GM19438 (cell line): ENCODE data around the gene PDLIM1.
"Not testable (repeated sequence)": the region's sequence is repeated elsewhere in the genome, so short reads cannot be mapped to it uniquely, and the experiment has no call there.

Source experiments
- ATAC-seq: cut with Tn5 transposase; IDR thresholded peaks from one replicate; pipeline ENCODE4 v1.9.1; 2021; ENCODE audit warnings: low read depth; ENCODE audit not compliant: unreplicated experiment

The PDLIM1 gene

GRCh38 chr10:95245425-95246055, 45.3 kb downstream of the PDLIM1 start:
- ATAC-seq, result peak; percentile 82

GRCh38 chr10:95244152-95244551, 46.7 kb downstream of the PDLIM1 start:
- ATAC-seq, result no peak

- no peak for ATAC-seq
These were observed 47.5 kb downstream of the PDLIM1 start for GRCh38 chr10:95243318-95243617.

DNA sequence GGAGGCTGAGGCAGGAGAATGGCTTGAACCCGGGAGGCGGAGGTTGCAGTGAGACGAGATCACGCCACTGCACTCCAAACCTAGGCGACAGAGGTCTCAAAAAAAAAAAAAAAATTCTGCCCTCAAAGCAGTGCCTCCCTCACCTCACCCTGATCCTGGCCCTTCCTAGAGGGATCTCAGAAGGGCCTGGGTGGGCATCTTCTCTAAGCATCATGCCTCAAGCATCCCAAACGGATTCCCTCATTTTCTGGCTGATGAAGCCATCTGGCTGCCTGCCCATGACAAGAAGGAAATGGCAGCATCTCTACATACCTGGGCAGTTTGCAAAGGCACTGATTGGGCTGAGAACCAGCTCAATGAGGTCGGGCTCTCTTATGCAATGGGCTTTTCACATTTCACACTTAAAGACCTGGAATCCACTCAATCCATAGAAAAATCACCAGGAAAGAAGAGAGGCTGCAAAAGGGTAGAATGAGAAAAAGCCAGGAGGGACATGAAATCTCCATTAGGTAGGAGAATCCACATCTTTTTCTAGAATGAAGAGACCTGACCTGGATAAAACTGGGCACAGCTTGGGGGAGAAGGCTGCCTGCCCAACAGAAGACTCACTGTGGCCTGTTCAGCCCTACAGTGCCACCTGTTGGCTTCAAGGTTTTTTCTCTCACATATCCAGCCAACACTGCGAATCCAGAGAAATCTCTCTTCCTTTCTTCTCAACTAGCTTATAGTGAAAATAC, 48.1 kb downstream of the PDLIM1 start:
- ATAC-seq, result no peak

GRCh38 chr10:95241533-95241932, 49.3 kb downstream of the PDLIM1 start:
- no peak for ATAC-seq

- ATAC-seq, result no peak
These were observed 50.0 kb downstream of the PDLIM1 start for GRCh38 chr10:95240811-95241210.

GRCh38 chr10:95240096-95240495, 50.7 kb downstream of the PDLIM1 start:
- ATAC-seq, result not testable (repeated sequence)

DNA sequence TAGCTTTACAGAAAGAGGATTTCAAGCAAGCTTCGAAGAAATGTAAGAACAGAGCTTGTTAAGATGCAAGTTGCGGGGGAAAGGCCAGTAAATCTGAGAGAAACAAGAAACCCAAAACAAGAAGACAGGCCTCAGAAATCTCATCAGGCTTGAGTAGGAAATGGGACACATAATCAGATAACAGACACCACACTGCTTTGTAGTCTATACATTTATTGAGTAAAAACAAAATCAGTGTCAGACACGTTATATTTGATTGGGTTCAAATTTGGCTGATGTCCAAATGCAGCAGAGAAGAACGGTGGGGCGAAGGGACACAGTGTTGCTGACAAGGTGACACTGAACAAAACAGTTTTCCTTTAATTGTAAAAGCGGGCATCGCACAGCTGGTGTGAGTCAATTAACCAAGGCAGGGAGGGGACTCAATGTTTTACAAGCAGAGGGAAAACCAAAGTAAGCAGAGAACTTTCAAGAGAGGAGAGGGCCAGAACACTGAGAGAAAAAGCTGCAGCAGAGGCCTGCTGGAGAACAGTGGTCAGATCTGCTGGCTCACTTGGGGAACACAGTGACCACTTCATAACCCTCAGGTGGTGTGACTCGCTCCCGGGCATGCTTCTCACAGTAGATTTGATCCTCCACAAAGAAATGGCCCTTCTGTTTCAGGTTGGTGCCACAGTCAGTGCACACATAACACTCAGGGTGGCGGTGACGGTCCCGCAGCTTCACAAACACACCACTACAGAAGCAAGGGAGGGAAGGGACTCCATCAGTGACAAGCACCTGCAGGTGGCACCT, 53.2 kb downstream of the PDLIM1 start:
- ATAC-seq, result no peak

GRCh38 chr10:95236068-95236903, 54.5 kb downstream of the PDLIM1 start:
- ATAC-seq, result peak; percentile 97

DNA sequence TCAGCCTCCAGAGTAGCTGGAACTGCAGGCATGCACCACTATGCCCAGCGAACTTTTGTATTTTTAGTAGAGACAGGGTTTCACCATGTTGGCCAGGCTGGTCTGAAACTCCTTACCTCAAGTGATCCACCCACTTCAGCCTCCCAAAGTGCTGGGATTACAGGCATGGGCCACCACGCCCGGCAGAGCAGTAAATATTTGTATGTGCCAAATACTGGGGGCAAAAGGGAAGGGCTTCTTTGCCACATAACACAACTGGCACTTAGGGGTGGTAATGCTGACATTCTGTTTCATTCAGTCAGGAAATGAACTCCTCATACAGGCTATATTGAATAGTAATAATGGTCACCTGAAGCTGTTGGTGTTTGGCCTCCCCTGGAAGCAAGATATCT, 55.1 kb downstream of the PDLIM1 start:
- ATAC-seq, result no peak

DNA sequence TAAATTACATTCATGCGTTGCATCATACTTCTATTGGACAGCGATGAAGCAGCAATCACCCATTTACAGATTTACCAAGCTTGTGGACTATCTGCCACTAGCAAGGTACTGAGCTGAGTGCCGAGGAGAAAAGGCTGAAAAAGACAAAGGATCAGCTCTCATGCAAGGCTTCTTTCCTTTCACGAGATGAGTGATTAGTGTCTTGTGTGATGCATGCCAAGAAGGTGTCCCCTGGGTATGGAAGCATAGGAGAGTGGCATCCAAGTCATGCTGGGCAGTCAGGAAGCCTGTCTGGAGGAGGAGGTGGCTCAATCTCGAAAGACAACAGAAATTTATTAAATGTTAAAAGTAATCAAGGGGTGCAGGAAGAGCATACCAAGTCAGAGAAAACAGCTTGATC, 55.9 kb downstream of the PDLIM1 start:
- no peak for ATAC-seq

GRCh38 chr10:95233377-95234034, 57.3 kb downstream of the PDLIM1 start:
- ATAC-seq, result no peak

GRCh38 chr10:95230677-95231586, 59.9 kb downstream of the PDLIM1 start:
- ATAC-seq, result not testable (repeated sequence)

DNA sequence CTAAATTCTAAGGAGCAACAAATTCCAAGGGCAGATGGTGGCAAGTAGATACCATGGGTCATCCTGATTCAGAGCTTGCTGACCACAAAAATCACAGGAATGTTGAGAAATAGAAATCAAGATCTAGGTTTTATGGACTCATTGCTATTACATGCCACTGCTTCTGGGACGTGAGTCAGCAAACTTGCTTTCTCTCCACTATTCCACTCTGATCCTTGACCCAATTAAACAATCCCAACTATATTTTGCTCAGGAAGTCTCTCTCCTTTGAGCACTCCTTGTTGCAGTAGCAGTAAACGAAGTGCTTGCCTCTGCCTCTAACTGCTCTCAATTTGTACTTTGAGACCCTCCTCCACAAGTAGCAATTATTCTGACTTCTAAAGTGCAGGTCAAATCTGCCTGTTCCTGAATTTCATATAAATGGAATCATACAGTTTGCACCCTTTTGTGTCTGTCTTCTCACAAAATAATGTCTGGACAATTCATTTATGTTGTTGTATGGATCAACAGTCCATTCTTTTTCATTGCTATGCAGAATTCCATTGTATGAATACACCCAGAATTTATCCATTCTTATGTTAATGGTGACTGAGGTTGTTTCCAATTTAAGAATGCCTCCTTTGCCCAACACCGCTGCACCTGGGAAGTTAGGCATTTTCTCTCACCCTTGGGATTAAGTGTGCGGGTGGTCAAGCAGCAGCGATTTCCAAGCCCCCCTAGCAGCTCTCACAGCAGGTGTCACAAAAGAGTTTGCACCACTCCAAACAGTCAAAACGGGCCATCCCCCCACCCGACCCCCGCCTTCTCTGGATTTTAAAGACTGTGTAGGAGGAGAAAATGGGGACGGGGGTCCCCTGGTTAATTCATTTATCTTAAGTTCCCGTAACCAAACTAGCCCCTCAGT, 60.8 kb downstream of the PDLIM1 start:
- no peak for ATAC-seq

DNA sequence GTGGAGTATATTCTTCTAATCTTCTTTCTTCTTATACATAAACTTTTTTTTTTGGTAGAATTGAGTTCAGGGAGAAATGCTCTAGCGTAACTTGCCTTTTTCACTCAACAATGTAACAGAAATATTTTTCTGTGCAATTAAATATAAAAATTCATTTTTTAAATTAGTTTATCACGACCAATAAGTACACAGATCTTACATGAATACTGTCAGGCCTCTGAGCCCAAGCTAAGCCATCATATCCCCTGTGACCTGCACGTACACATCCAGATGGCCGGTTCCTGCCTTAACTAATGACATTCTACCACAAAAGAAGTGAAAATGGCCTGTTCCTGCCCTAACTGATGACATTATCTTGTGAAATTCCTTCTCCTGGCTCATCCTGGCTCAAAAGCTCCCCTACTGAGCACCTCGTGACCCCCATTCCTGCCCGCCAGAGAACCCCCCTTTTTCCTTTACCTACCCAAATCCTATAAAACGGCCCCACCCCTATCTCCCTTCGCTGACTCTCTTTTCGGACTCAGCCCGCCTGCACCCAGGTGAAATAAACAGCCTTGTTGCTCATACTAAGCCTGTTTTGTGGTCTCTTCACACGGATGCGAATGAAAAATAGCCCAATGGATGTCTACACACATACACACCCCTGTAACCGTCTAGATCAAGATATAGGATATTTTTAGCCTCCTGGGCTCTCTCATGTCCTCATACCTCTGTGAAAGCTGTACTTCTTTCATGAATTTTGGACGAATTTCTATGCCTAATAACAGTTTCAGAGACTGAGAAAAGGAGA, 61.7 kb downstream of the PDLIM1 start:
- not testable (repeated sequence) for ATAC-seq

DNA sequence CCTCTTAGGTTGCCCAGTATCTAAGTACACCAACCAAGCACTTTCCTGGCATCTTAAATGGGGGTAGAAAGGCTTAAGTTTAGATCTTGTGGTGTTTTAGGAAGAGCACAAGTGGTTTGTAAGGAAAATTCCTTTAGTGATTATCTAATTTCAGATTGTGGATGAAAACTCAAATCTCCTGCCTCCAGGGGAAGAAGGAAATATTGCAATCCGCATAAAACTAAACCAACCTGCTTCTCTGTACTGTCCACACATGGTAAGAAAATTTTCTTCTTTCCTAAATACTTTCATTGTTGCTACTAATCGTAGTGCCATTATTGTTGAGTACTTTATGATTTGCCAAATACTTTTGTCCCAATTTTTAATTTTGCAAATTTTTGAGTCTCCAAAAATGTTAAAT, 65.7 kb downstream of the PDLIM1 start:
- no peak for ATAC-seq

GRCh38 chr10:95221124-95221523, 69.7 kb downstream of the PDLIM1 start:
- no peak for ATAC-seq

- ATAC-seq, result no peak
These were observed 70.3 kb downstream of the PDLIM1 start for GRCh38 chr10:95220539-95220938.
